GM21723 (cell line): Measurements from ENCODE around the gene ZFP62.
A peak's percentile ranks its signal among the peaks of the same experiment; 100 is the strongest.

Source experiments
- ATAC-seq: cut with Tn5 transposase; IDR thresholded peaks from one replicate; pipeline ENCODE4 v1.9.1; 2021; ENCODE audit warnings: mild to moderate bottlenecking, moderate library complexity; ENCODE audit not compliant: unreplicated experiment

Gene ZFP62

GRCh38 chr5:180869587-180869986, 8.5 kb upstream of the ZFP62 start:
- ATAC-seq = no peak

- peak; percentile 52 for ATAC-seq
Observed at GRCh38 chr5:180868960-180869359, 7.9 kb upstream of the ZFP62 start.

GRCh38 chr5:180866985-180867384, 5.9 kb upstream of the ZFP62 start:
- no peak for ATAC-seq

GRCh38 chr5:180865981-180866695, 5.1 kb upstream of the ZFP62 start:
- ATAC-seq = no peak

- no peak for ATAC-seq
Observed at GRCh38 chr5:180862645-180863044, 1.6 kb upstream of the ZFP62 start.

GRCh38 chr5:180860273-180860886, 696 bp downstream of the ZFP62 start:
- peak; percentile 63 for ATAC-seq

GRCh38 chr5:180858586-180858985, 2.5 kb downstream of the ZFP62 start:
- ATAC-seq = no peak

- no peak for ATAC-seq
Observed at GRCh38 chr5:180853848-180854176, 7.3 kb downstream of the ZFP62 start.

- no peak for ATAC-seq
Observed at GRCh38 chr5:180853121-180853847, 7.8 kb downstream of the ZFP62 start.

- ATAC-seq = no peak
Observed at GRCh38 chr5:180852495-180852894, 8.6 kb downstream of the ZFP62 start.

- ATAC-seq = no peak
Observed at GRCh38 chr5:180850434-180851078, 10.5 kb downstream of the ZFP62 start.

- ATAC-seq = no peak
Observed at GRCh38 chr5:180849827-180850226, 11.2 kb downstream of the ZFP62 start.

- ATAC-seq = no peak
Observed at GRCh38 chr5:180848878-180849277, 12.2 kb downstream of the ZFP62 start.

- ATAC-seq = no peak
Observed at GRCh38 chr5:180848265-180848664, 12.8 kb downstream of the ZFP62 start.

- no peak for ATAC-seq
Observed at GRCh38 chr5:180847026-180847425, 14.1 kb downstream of the ZFP62 start.

GRCh38 chr5:180844858-180845257, 16.2 kb downstream of the ZFP62 start:
- no peak for ATAC-seq

GRCh38 chr5:180844432-180844831, 16.6 kb downstream of the ZFP62 start:
- ATAC-seq = no peak

- ATAC-seq = no peak
Observed at GRCh38 chr5:180839935-180840334, 21.1 kb downstream of the ZFP62 start.

- ATAC-seq = no peak
Observed at GRCh38 chr5:180839227-180839626, 21.8 kb downstream of the ZFP62 start.

GRCh38 chr5:180837478-180837877, 23.6 kb downstream of the ZFP62 start:
- no peak for ATAC-seq

GRCh38 chr5:180832638-180833068, 28.4 kb downstream of the ZFP62 start:
- peak; percentile 51 for ATAC-seq
